Common myeloid progenitor, CD34-positive (primary cell): Measurements from ENCODE around the gene ZNF287.

Source experiments
- CTCF ChIA-PET: fragments of 350-600 bp; sonication (Branson Sonifier 250); formaldehyde crosslinking; loops from one replicate; lab custom pipeline; 2021; ENCODE audit warnings: antibody characterized with exemption; lab: Charles Lee
- POLR2A ChIA-PET: fragments of 350-600 bp; sonication (Branson Sonifier 250); formaldehyde crosslinking; loops from one replicate; lab custom pipeline; 2021; ENCODE audit warnings: antibody characterized with exemption; lab: Charles Lee
- DNase-seq, 3 donors: peaks; one replicate each; pipeline versions ENCODE4 v3.0.0 to v3.0.0-alpha.2; 2013
- H3K27ac ChIP-seq, 2 experiments: 1 replicate in 1 of 2; 2 replicates in 1 of 2; pipeline ENCODE4 v1.7.0; 2013; ENCODE audit warnings: inconsistent platforms in 2 of 2, low read length in 2 of 2, mild to moderate bottlenecking in 2 of 2, low read depth in 1 of 2, moderate library complexity in 1 of 2; ENCODE audit not compliant: severe bottlenecking in 2 of 2, insufficient read depth in 1 of 2, poor library complexity in 1 of 2
- H3K27me3 ChIP-seq, 5 experiments: replicated peaks in 2 of 5; 1 replicate in 3 of 5; 2 replicates in 2 of 5; pipeline versions ENCODE4 v1.6.1 to v1.7.0; 2013; ENCODE audit warnings: low read length in 4 of 5, mild to moderate bottlenecking in 2 of 5, moderate library complexity in 2 of 5, inconsistent platforms in 1 of 5; ENCODE audit not compliant: insufficient read depth in 5 of 5, control insufficient read depth in 4 of 5
- H3K36me3 ChIP-seq, 4 experiments: 1 replicate in 2 of 4; 2 replicates in 2 of 4; pipeline versions ENCODE4 v1.6.1 to v1.7.0; 2013; ENCODE audit warnings: low read length in 3 of 4, control low read depth in 1 of 4, mild to moderate bottlenecking in 1 of 4; ENCODE audit not compliant: control insufficient read depth in 4 of 4, insufficient read depth in 4 of 4
- H3K4me1 ChIP-seq, 4 experiments: 1 replicate in 3 of 4; 2 replicates in 1 of 4; pipeline versions ENCODE4 v1.6.1 to v1.7.1; 2013; ENCODE audit warnings: low read length in 3 of 4, mild to moderate bottlenecking in 3 of 4, control low read depth in 1 of 4, inconsistent platforms in 1 of 4, moderate library complexity in 1 of 4; ENCODE audit not compliant: control insufficient read depth in 4 of 4, insufficient read depth in 4 of 4; ENCODE audit errors: control extremely low read depth in 1 of 4
- H3K4me3 ChIP-seq, 7 experiments: 1 replicate in 4 of 7; 2 replicates in 3 of 7; pipeline versions ENCODE4 v1.5.1 to v1.7.0; 2013; ENCODE audit warnings: mild to moderate bottlenecking in 7 of 7, low read length in 6 of 7, moderate library complexity in 6 of 7, inconsistent platforms in 2 of 7, low read depth in 2 of 7, control low read depth in 1 of 7; ENCODE audit not compliant: insufficient read depth in 4 of 7, control insufficient read depth in 1 of 7; ENCODE audit errors: extremely low read depth in 1 of 7
- H3K9me3 ChIP-seq, 5 experiments: 1 replicate in 4 of 5; 2 replicates in 1 of 5; pipeline versions ENCODE4 v1.6.1 to v1.7.1; 2013; ENCODE audit warnings: low read length in 4 of 5, mild to moderate bottlenecking in 2 of 5, inconsistent platforms in 1 of 5, low read depth in 1 of 5, moderate library complexity in 1 of 5; ENCODE audit not compliant: control insufficient read depth in 4 of 5, insufficient read depth in 2 of 5; ENCODE audit errors: control extremely low read depth in 1 of 5
- WGBS: methylation state at CpG from one replicate; pipeline ENCODE4 v1.1.5; 2013; ENCODE audit not compliant: insufficient coverage; 5-methylcytosine and 5-hydroxymethylcytosine counted together

ZNF287 gene

GRCh38 chr17:16584273-16584995 lies 15.4 kb upstream of the ZNF287 start:
- Histone ChIP-seq H3K27me3 (peaks cover 5 to 34% (median 8%) of the 10 kb centered on the region in 5 experiments), H3K4me3 (peak overlapping the region in 6 of 7 experiments; percentile 46 to 77 (median 62)), H3K4me1 (peaks cover 0 to 17% (median 13%) of the 10 kb centered on the region in 4 experiments), H3K36me3 (no peaks in the 10 kb centered on the region), H3K27ac (no peak overlapping the region), H3K9me3 (no peaks in the 10 kb centered on the region)
- POLR2A ChIA-PET = interaction anchor here (1.0 kb wide), 1 partner anchor 48 kb away, joined by 3 read pairs; no protein-coding TSS in a partner anchor
- 2% methylated on average over 29 of the region's 39 CpGs for WGBS
- DNase-seq = peak; percentile 84 to 89 (median 88)
- CTCF ChIA-PET = interaction anchor here (0.9 to 3.6 kb wide), 4 partner anchors 13 to 131 kb away, joined by 3 to 16 read pairs (median 7); no protein-coding TSS in a partner anchor

GRCh38 chr17:16583781-16584180 lies 14.8 kb upstream of the ZNF287 start:
- POLR2A ChIA-PET = interaction anchor here (1.0 kb wide), 1 partner anchor 47 kb away, joined by 3 read pairs; no protein-coding TSS in a partner anchor
- 52% methylated on average over 4 of the region's 7 CpGs for WGBS
- DNase-seq = no peak

GRCh38 chr17:16573466-16573865 lies 4.5 kb upstream of the ZNF287 start:
- WGBS = 92% methylated on average over 2 of the region's 2 CpGs
- H3K27me3 ChIP-seq = peaks cover 0 to 1% (median 0%) of the 10 kb centered on the region in 5 experiments
- H3K36me3 ChIP-seq = no peaks in the 10 kb centered on the region
- no peak for DNase-seq
- no peak overlapping the region for H3K27ac ChIP-seq
- CTCF ChIA-PET = no interaction called here
- peaks cover 0 to 5% (median 5%) of the 10 kb centered on the region in 4 experiments for H3K4me1 ChIP-seq
- POLR2A ChIA-PET = no interaction called here
- H3K4me3 ChIP-seq = no peak overlapping the region
- peaks cover 0 to 3% (median 0%) of the 10 kb centered on the region in 5 experiments for H3K9me3 ChIP-seq

More at GRCh38 chr17:16583781-16584180, 14.8 kb upstream of the ZNF287 start:
- H3K9me3 ChIP-seq = peaks cover 0 to 4% (median 0%) of the 10 kb centered on the region in 5 experiments
- CTCF ChIA-PET = interaction anchor here (0.9 to 3.6 kb wide), 4 partner anchors 12 to 130 kb away, joined by 3 to 16 read pairs (median 7); no protein-coding TSS in a partner anchor
- no peaks in the 10 kb centered on the region for H3K36me3 ChIP-seq
- H3K27ac ChIP-seq = no peak overlapping the region
- H3K27me3 ChIP-seq = peaks cover 5 to 31% (median 8%) of the 10 kb centered on the region in 5 experiments
- H3K4me1 ChIP-seq = peaks cover 0 to 12% (median 7%) of the 10 kb centered on the region in 4 experiments
- H3K4me3 ChIP-seq = peak overlapping the region in 3 of 7 experiments; percentile 46 to 77 (median 71)

- ChIA-PET POLR2A (no interaction called here), CTCF (no interaction called here)
- WGBS = 17% methylated on average over 14 of the region's 14 CpGs
- Histone ChIP-seq H3K36me3 (peaks cover 0 to 16% (median 3%) of the 10 kb centered on the region in 4 experiments), H3K27me3 (peaks cover 0 to 1% (median 0%) of the 10 kb centered on the region in 5 experiments), H3K27ac (no peak overlapping the region), H3K4me3 (peak overlapping the region in 5 of 7 experiments; percentile 32 to 86 (median 81)), H3K9me3 (peaks cover 0 to 15% (median 3%) of the 10 kb centered on the region in 5 experiments), H3K4me1 (peaks cover 0 to 8% (median 6%) of the 10 kb centered on the region in 4 experiments)
- DNase-seq = no peak
Measured at GRCh38 chr17:16569358-16569712, 331 bp upstream of the ZNF287 start.

GRCh38 chr17:16552637-16553045 lies 16.4 kb downstream of the ZNF287 start:
- peaks cover 27 to 94% (median 49%) of the 10 kb centered on the region in 5 experiments for H3K9me3 ChIP-seq
- peak overlapping the region in 1 of 7 experiments; percentile 1 for H3K4me3 ChIP-seq
- no peaks in the 10 kb centered on the region for H3K4me1 ChIP-seq
- ChIA-PET CTCF (no interaction called here), POLR2A (no interaction called here)
- no peaks in the 10 kb centered on the region for H3K27me3 ChIP-seq
- DNase-seq = no peak
- H3K36me3 ChIP-seq = peaks cover 10 to 54% (median 23%) of the 10 kb centered on the region in 4 experiments
- H3K27ac ChIP-seq = no peak overlapping the region
- no CpG with 5 or more reads among the region's 3 CpGs for WGBS

- Histone ChIP-seq H3K27me3 (no peaks in the 10 kb centered on the region), H3K4me3 (peak overlapping the region in 1 of 7 experiments; percentile 1), H3K4me1 (no peaks in the 10 kb centered on the region), H3K9me3 (peaks cover 27 to 93% (median 48%) of the 10 kb centered on the region in 5 experiments), H3K27ac (no peak overlapping the region), H3K36me3 (peaks cover 6 to 48% (median 21%) of the 10 kb centered on the region in 4 experiments)
- DNase-seq = no peak
- POLR2A ChIA-PET = no interaction called here
- no CpG with 5 or more reads among the region's 4 CpGs for WGBS
- CTCF ChIA-PET = no interaction called here
Measured at GRCh38 chr17:16551878-16552636, 16.9 kb downstream of the ZNF287 start.
